ENCODE measurements around the gene ANO10. TPM values are rescaled to one million over a fixed set of nuclear protein-coding genes. Genes with fewer than 3 reads are reported as not detected.

ANO10 gene
- total and polyA plus RNA-seq, 2 donors (not counting 1 experiment from before 2014, with no cell fraction given): 1.9 to 10.6 TPM

DNA sequence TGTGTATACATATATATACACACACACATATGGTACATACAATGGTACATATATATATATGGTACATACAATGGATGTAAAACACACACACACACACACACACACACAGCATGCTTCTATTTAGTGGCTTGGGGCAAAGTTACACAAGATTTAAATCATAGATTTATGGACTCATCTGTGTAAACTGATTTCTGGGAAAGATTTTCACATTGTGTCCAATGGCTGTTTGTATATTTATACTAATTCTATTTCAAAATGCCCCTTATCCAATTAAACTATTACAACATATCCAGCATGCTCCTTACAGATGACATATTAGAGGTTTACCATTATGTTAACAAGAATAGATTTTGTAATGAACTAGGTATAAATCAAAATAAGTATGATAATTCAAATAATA lies 94.9 kb downstream of the ANO10 start:
- no peaks in the 10 kb centered on the region for H3K79me2 ChIP-seq (ENCODE audit: control insufficient read depth, insufficient read depth, low read length)
- DNase-seq: no peak
- Mint-ChIP-seq H3K9me3 (ENCODE audit: insufficient read depth) (peaks cover 5% of the 10 kb centered on the region), H3K4me1 (no peaks in the 10 kb centered on the region), H3K4me3 (no peak overlapping the region), H3K27ac (no peak overlapping the region), H3K27me3 (peaks cover 3% of the 10 kb centered on the region)
- H3K36me3 ChIP-seq (replicated peaks in 1 of 2; ENCODE audit: control extremely low read depth in 1 of 2, control insufficient read depth in 1 of 2, extremely low read depth in 1 of 2, insufficient read depth in 2 of 2, low read length in 1 of 2): no peaks in the 10 kb centered on the region
- no peaks in the 10 kb centered on the region for H3K27me3 ChIP-seq (replicated peaks in 1 of 4; ENCODE audit: control extremely low read depth in 1 of 4, control insufficient read depth in 3 of 4, insufficient read depth in 4 of 4, low read length in 3 of 4)
- TF ChIP-seq, protein P1, sequence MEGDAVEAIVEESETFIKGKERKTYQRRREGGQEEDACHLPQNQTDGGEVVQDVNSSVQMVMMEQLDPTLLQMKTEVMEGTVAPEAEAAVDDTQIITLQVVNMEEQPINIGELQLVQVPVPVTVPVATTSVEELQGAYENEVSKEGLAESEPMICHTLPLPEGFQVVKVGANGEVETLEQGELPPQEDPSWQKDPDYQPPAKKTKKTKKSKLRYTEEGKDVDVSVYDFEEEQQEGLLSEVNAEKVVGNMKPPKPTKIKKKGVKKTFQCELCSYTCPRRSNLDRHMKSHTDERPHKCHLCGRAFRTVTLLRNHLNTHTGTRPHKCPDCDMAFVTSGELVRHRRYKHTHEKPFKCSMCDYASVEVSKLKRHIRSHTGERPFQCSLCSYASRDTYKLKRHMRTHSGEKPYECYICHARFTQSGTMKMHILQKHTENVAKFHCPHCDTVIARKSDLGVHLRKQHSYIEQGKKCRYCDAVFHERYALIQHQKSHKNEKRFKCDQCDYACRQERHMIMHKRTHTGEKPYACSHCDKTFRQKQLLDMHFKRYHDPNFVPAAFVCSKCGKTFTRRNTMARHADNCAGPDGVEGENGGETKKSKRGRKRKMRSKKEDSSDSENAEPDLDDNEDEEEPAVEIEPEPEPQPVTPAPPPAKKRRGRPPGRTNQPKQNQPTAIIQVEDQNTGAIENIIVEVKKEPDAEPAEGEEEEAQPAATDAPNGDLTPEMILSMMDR (IDR thresholded peaks at IDR 0.05): no peak
- TF ChIP-seq EZH2 (IDR thresholded peaks at IDR 0.05; ENCODE audit: borderline replicate concordance, insufficient read depth, low read depth, low read length, poor library complexity, severe bottlenecking): no peak
- no peak for ATAC-seq (ENCODE audit: low read depth)
- H2AFZ ChIP-seq (ENCODE audit: insufficient read depth, low read depth, low read length, poor library complexity, severe bottlenecking): no peak overlapping the region
- H3K9me3 ChIP-seq (ENCODE audit: control extremely low read depth in 1 of 3, control insufficient read depth in 2 of 3, insufficient read depth in 1 of 3, low read length in 2 of 3): no peaks in the 10 kb centered on the region
- POLR2A ChIA-PET: no interaction called here
- no peak overlapping the region for H3K9ac ChIP-seq (ENCODE audit: low read length)
- CTCF ChIA-PET: no interaction called here
- H3K4me3 ChIP-seq (ENCODE audit: control extremely low read depth in 1 of 5, extremely low read depth in 1 of 5, insufficient read depth in 1 of 5, low read depth in 2 of 5, low read length in 4 of 5): no peak overlapping the region
- H3K27ac ChIP-seq (ENCODE audit: low read length in 2 of 2): no peak overlapping the region
- no peaks in the 10 kb centered on the region for H3K4me1 ChIP-seq (ENCODE audit: control insufficient read depth in 2 of 2, insufficient read depth in 2 of 2, low read length in 2 of 2)
- intact Hi-C loops (cut with micrococcal nuclease): no loop called here
- H4K20me1 ChIP-seq (ENCODE audit: control insufficient read depth, insufficient read depth, low read length, poor library complexity, severe bottlenecking): no peaks in the 10 kb centered on the region
- no peak overlapping the region for H3K4me2 ChIP-seq (replicated peaks; ENCODE audit: low read depth, low read length, poor library complexity, severe bottlenecking)

DNA sequence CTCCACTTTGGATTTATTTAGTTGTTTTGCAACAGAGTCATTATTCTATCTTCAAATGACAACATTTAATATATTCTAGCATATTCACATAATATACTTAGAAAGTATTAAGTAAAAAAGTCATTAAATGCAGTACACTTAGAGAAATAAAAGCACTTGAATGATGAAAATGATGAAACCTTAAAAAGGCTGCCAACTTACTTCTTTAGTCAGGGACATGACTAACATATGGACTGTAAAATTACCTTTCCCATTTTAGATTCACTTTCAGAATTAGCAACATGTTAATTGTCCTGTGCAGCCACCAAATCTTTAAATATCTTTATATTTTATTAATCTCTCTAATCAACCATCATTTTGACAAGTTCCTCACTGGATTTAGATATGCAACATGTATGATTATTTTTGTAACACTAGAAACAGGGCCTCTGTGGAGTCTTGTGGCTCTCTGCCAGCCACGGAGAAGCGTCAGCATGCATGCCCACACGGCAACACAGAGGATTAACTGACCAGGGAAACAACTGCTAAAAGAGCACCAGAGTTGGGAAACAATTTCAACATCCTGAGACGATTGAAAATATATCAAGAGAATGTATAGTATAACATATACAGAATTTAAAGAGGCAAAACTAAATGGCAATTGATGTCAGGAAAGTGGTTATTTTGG lies 95.7 kb downstream of the ANO10 start:
- WGBS (ENCODE audit: insufficient coverage): 100% methylated on average over 2 of the region's 4 CpGs
- intact Hi-C loops (cut with micrococcal nuclease): no loop called here

More for the DNA sequence above, 95.7 kb downstream of the ANO10 start:
- Mint-ChIP-seq H3K27ac (no peak overlapping the region), H3K4me1 (peaks cover 3% of the 10 kb centered on the region), H3K4me3 (no peak overlapping the region), H3K27me3 (peaks cover 3% of the 10 kb centered on the region), H3K9me3 (ENCODE audit: insufficient read depth) (peaks cover 5% of the 10 kb centered on the region)
- no peak for DNase-seq
- Histone ChIP-seq H3K36me3 (replicated peaks in 1 of 2; ENCODE audit: control extremely low read depth in 1 of 2, control insufficient read depth in 1 of 2, extremely low read depth in 1 of 2, insufficient read depth in 2 of 2, low read length in 1 of 2) (no peaks in the 10 kb centered on the region), H3K27ac (ENCODE audit: low read length in 2 of 2) (no peak overlapping the region), H3K4me3 (ENCODE audit: control extremely low read depth in 1 of 5, extremely low read depth in 1 of 5, insufficient read depth in 1 of 5, low read depth in 2 of 5, low read length in 4 of 5) (no peak overlapping the region), H4K20me1 (ENCODE audit: control insufficient read depth, insufficient read depth, low read length, poor library complexity, severe bottlenecking) (no peaks in the 10 kb centered on the region), H3K79me2 (ENCODE audit: control insufficient read depth, insufficient read depth, low read length) (no peaks in the 10 kb centered on the region), H3K9me3 (ENCODE audit: control extremely low read depth in 1 of 3, control insufficient read depth in 2 of 3, insufficient read depth in 1 of 3, low read length in 2 of 3) (no peaks in the 10 kb centered on the region), H3K9ac (ENCODE audit: low read length) (no peak overlapping the region), H2AFZ (ENCODE audit: insufficient read depth, low read depth, low read length, poor library complexity, severe bottlenecking) (no peak overlapping the region), H3K4me2 (replicated peaks; ENCODE audit: low read depth, low read length, poor library complexity, severe bottlenecking) (no peak overlapping the region), H3K27me3 (replicated peaks in 1 of 4; ENCODE audit: control extremely low read depth in 1 of 4, control insufficient read depth in 3 of 4, insufficient read depth in 4 of 4, low read length in 3 of 4) (no peaks in the 10 kb centered on the region), H3K4me1 (ENCODE audit: control insufficient read depth in 2 of 2, insufficient read depth in 2 of 2, low read length in 2 of 2) (no peaks in the 10 kb centered on the region)
- CTCF ChIA-PET: no interaction called here
- TF ChIP-seq EZH2 (IDR thresholded peaks at IDR 0.05; ENCODE audit: borderline replicate concordance, insufficient read depth, low read depth, low read length, poor library complexity, severe bottlenecking): no peak
- TF ChIP-seq, protein P1 (IDR thresholded peaks at IDR 0.05): no peak
- ATAC-seq (ENCODE audit: low read depth): no peak
- POLR2A ChIA-PET: no interaction called here

Data from B cell (primary cell).